Measurements from ENCODE around the gene PAX8. TPM values are rescaled to one million over a fixed set of nuclear protein-coding genes. Genes with fewer than 3 reads are reported as not detected.

Gene PAX8
- total and polyA plus RNA-seq, 8 donors, result 0.28 to 6.5 (median 1.1) TPM; not detected in 3

- no peaks in the 10 kb centered on the region for H3K36me3 ChIP-seq
- no peaks in the 10 kb centered on the region for H3K9me3 ChIP-seq
- no peaks in the 10 kb centered on the region for H3K27me3 ChIP-seq
- H3K27ac ChIP-seq, result peak within 1 kb of the TSS; percentile 7 to 84 (median 53)
- 49 to 71% (median 66%) methylated on average over 13 to 14 of the region's 14 CpGs for WGBS, 5 donors
- no peak for TF ChIP-seq CTCF (IDR thresholded peaks at IDR 0.05)
- TF ChIP-seq POLR2AphosphoS5 (IDR thresholded peaks at IDR 0.05), result peak in 2 of 3 donors; percentile 17 to 39
- peaks cover 4 to 39% (median 19%) of the 10 kb centered on the region in 4 donors for H3K4me1 ChIP-seq
- H3K4me3 ChIP-seq, result peak within 1 kb of the TSS; percentile 28 to 48 (median 42)
- intact Hi-C loops (cut with DNase I; ENCODE audit: low total_unique reads), result no loop called here
- peak; percentile 59 to 89 for DNase-seq
These were observed 105.0 kb downstream of the PAX8 start, which contains the start of gene PSD4 for GRCh38 chr2:113173542-113174375. Gene PSD4, plus strand, starts transcription at chr2:113173971. Its CDS starts 8,486 bp downstream, at chr2:113182457.

- no peaks in the 10 kb centered on the region for H3K9me3 ChIP-seq
- no peaks in the 10 kb centered on the region for H3K27me3 ChIP-seq
- peak overlapping the region in 1 of 4 donors; percentile 48 for H3K4me3 ChIP-seq
- no peak for DNase-seq
- no peaks in the 10 kb centered on the region for H3K36me3 ChIP-seq
- H3K4me1 ChIP-seq, result peaks cover 8 to 36% (median 15%) of the 10 kb centered on the region in 4 donors
- peak overlapping the region in 3 of 5 donors; percentile 38 to 84 (median 77) for H3K27ac ChIP-seq
- intact Hi-C loops (cut with DNase I; ENCODE audit: low total_unique reads), result no loop called here
- TF ChIP-seq POLR2AphosphoS5 (IDR thresholded peaks at IDR 0.05) (no peak), EP300 (IDR thresholded peaks at IDR 0.05) (no peak), CTCF (IDR thresholded peaks at IDR 0.05) (no peak), POLR2A (IDR thresholded peaks at IDR 0.05) (no peak)
- WGBS, 5 donors, result 84 to 90% (median 88%) methylated on average over 16 of the region's 16 CpGs
These were observed 105.8 kb downstream of the PAX8 start for GRCh38 chr2:113172721-113173541.

GRCh38 chr2:113171334-113172075 is 107.2 kb downstream of the PAX8 start:
- intact Hi-C loops (cut with DNase I; ENCODE audit: low total_unique reads), result no loop called here
- no peak overlapping the region for H3K4me3 ChIP-seq
- no peak for TF ChIP-seq POLR2A (IDR thresholded peaks at IDR 0.05)
- TF ChIP-seq EP300 (IDR thresholded peaks at IDR 0.05), result no peak
- TF ChIP-seq POLR2AphosphoS5 (IDR thresholded peaks at IDR 0.05), result no peak
- no peak for TF ChIP-seq CTCF (IDR thresholded peaks at IDR 0.05)
- H3K4me1 ChIP-seq, result peaks cover 17 to 42% (median 26%) of the 10 kb centered on the region in 4 donors
- H3K27me3 ChIP-seq, result no peaks in the 10 kb centered on the region
- H3K9me3 ChIP-seq, result no peaks in the 10 kb centered on the region
- H3K27ac ChIP-seq, result no peak overlapping the region
- no peak for DNase-seq
- WGBS, 5 donors, result 93 to 96% (median 93%) methylated on average over 8 of the region's 8 CpGs
- no peaks in the 10 kb centered on the region for H3K36me3 ChIP-seq

- 89 to 98% (median 96%) methylated on average over 3 of the region's 3 CpGs for WGBS, 5 donors
- no peak for DNase-seq
- Histone ChIP-seq H3K36me3 (no peaks in the 10 kb centered on the region), H3K4me3 (no peak overlapping the region), H3K27ac (no peak overlapping the region), H3K4me1 (peaks cover 23 to 41% (median 38%) of the 10 kb centered on the region in 4 donors), H3K9me3 (no peaks in the 10 kb centered on the region), H3K27me3 (no peaks in the 10 kb centered on the region)
- intact Hi-C loops (cut with DNase I; ENCODE audit: low total_unique reads), result no loop called here
- TF ChIP-seq CTCF (IDR thresholded peaks at IDR 0.05) (no peak), POLR2AphosphoS5 (IDR thresholded peaks at IDR 0.05) (no peak), EP300 (IDR thresholded peaks at IDR 0.05) (no peak), POLR2A (IDR thresholded peaks at IDR 0.05) (no peak)
These were observed 109.1 kb downstream of the PAX8 start for GRCh38 chr2:113169586-113169985.

All from stomach (tissue), 9 donors.